B cell (primary cell): ENCODE results near the gene LSP1. TPM values are rescaled to one million over a fixed set of nuclear protein-coding genes. Genes with fewer than 3 reads are reported as not detected.

Experiments used
- ATAC-seq: fragments of 200-7000 bp; cut with Tn5 transposase; one replicate; pipeline ENCODE4 v1.10.0; 2021; ENCODE audit warnings: low read depth, mild to moderate bottlenecking, moderate number of reproducible peaks, moderate library complexity
- CTCF ChIA-PET: fragments of 350-600 bp; sonication (Branson Sonifier 250); formaldehyde crosslinking; loops from one replicate; lab custom pipeline; 2021; ENCODE audit warnings: antibody characterized with exemption, inconsistent platforms; lab: Charles Lee
- POLR2A ChIA-PET: fragments of 350-600 bp; sonication (Branson Sonifier 250); formaldehyde crosslinking; loops from one replicate; lab custom pipeline; 2021; ENCODE audit warnings: antibody characterized with exemption; lab: Charles Lee
- DNase-seq: peaks from one replicate; pipeline ENCODE4 v3.0.0; 2013
- H2AFZ ChIP-seq: 2 replicates; pipeline ENCODE4 v1.6.1; 2012; ENCODE audit warnings: mild to moderate bottlenecking, low read depth, low read length; ENCODE audit not compliant: insufficient read depth, poor library complexity, severe bottlenecking
- H3K27ac ChIP-seq, 2 donors: 1 replicate in 1 of 2; 2 replicates in 1 of 2; pipeline ENCODE4 v1.5.1; 2012 to 2013; ENCODE audit warnings: low read length in 2 of 2, mild to moderate bottlenecking in 2 of 2, moderate library complexity in 1 of 2
- H3K27me3 ChIP-seq, 4 experiments: fragments of 200-600 bp in 1 of 4; sonication (generic) in 1 of 4; replicated peaks in 1 of 4; 1 replicate in 2 of 4; 2 replicates in 2 of 4; pipeline versions ENCODE4 v1.6.1 to v1.7.0; 2013 to 2016; ENCODE audit warnings: low read length in 3 of 4, mild to moderate bottlenecking in 2 of 4, mixed read lengths in 1 of 4, moderate library complexity in 1 of 4; ENCODE audit not compliant: insufficient read depth in 4 of 4, control insufficient read depth in 3 of 4; ENCODE audit errors: control extremely low read depth in 1 of 4
- H3K36me3 ChIP-seq, 2 experiments: replicated peaks in 1 of 2; 1 replicate in 1 of 2; 2 replicates in 1 of 2; pipeline versions ENCODE4 v1.6.1 to v1.7.1; 2013; ENCODE audit warnings: low read length in 1 of 2; ENCODE audit not compliant: insufficient read depth in 2 of 2, control insufficient read depth in 1 of 2; ENCODE audit errors: control extremely low read depth in 1 of 2, extremely low read depth in 1 of 2
- H3K4me1 ChIP-seq, 2 donors: fragments of 200-600 bp in 1 of 2; sonication (generic) in 1 of 2; 1 replicate in 1 of 2; 2 replicates in 1 of 2; pipeline versions ENCODE4 v1.5.1 to v1.6.1; 2013 to 2017; ENCODE audit warnings: low read length in 2 of 2; ENCODE audit not compliant: control insufficient read depth in 2 of 2, insufficient read depth in 2 of 2
- H3K4me2 ChIP-seq: replicated peaks from 2 replicates; pipeline ENCODE3; 2012; ENCODE audit warnings: mild to moderate bottlenecking, low read depth, low read length; ENCODE audit not compliant: poor library complexity, severe bottlenecking
- H3K4me3 ChIP-seq, 5 experiments: fragments of 200-600 bp in 1 of 5; sonication (generic) in 1 of 5; 1 replicate in 3 of 5; 2 replicates in 2 of 5; pipeline versions ENCODE4 v1.5.1 to v1.7.0; 2011 to 2016; ENCODE audit warnings: low read length in 4 of 5, mild to moderate bottlenecking in 4 of 5, low read depth in 2 of 5, control low read depth in 1 of 5, moderate library complexity in 1 of 5; ENCODE audit not compliant: insufficient read depth in 1 of 5; ENCODE audit errors: control extremely low read depth in 1 of 5, extremely low read depth in 1 of 5
- H3K79me2 ChIP-seq: fragments of 200-600 bp; sonication (generic); one replicate; pipeline ENCODE4 v1.6.0; 2016; ENCODE audit warnings: low read length; ENCODE audit not compliant: control insufficient read depth, insufficient read depth
- H3K9ac ChIP-seq: fragments of 200-600 bp; sonication (generic); 2 replicates; pipeline ENCODE4 v1.6.1; 2017; ENCODE audit warnings: mild to moderate bottlenecking, low read length, moderate library complexity
- H3K9me3 ChIP-seq, 3 donors: one replicate each; pipeline versions ENCODE4 v1.6.1 to v1.7.1; 2013; ENCODE audit warnings: low read length in 2 of 3; ENCODE audit not compliant: control insufficient read depth in 2 of 3, insufficient read depth in 1 of 3; ENCODE audit errors: control extremely low read depth in 1 of 3
- H4K20me1 ChIP-seq: 2 replicates; pipeline ENCODE4 v1.6.0; 2012; ENCODE audit warnings: mild to moderate bottlenecking, low read length; ENCODE audit not compliant: insufficient read depth, control insufficient read depth, poor library complexity, severe bottlenecking
- H3K27ac Mint-ChIP-seq: one replicate; pipeline ENCODE4 v1.8.0; 2021; ENCODE audit warnings: mixed read lengths
- H3K27me3 Mint-ChIP-seq: one replicate; pipeline ENCODE4 v1.8.0; 2021; ENCODE audit warnings: mixed read lengths
- H3K4me1 Mint-ChIP-seq: one replicate; pipeline ENCODE4 v1.8.0; 2021; ENCODE audit warnings: mixed read lengths
- H3K4me3 Mint-ChIP-seq: one replicate; pipeline ENCODE4 v1.8.0; 2021; ENCODE audit warnings: mixed read lengths
- H3K9me3 Mint-ChIP-seq: one replicate; pipeline ENCODE4 v1.8.0; 2022; ENCODE audit warnings: mixed read lengths; ENCODE audit not compliant: insufficient read depth
- CTCF ChIP-seq: fragments of 200-600 bp; IDR thresholded peaks from one replicate; pipeline ENCODE4 v1.8.0; 2022; ENCODE audit warnings: antibody characterized with exemption, mild to moderate bottlenecking
- EZH2 ChIP-seq: IDR thresholded peaks from 2 replicates; pipeline ENCODE4 v1.6.1; 2012; ENCODE audit warnings: borderline replicate concordance, low read depth, mild to moderate bottlenecking, moderate library complexity, low read length; ENCODE audit not compliant: insufficient read depth, poor library complexity, severe bottlenecking
- WGBS: methylation state at CpG from one replicate; pipeline ENCODE4 v1.1.5; 2013; ENCODE audit warnings: missing lambda C conversion rate; ENCODE audit not compliant: insufficient coverage; 5-methylcytosine and 5-hydroxymethylcytosine counted together
- intact Hi-C: fragments of 100-400 bp; cut with micrococcal nuclease; formaldehyde crosslinking; loops from one replicate; pipeline ENCODE4 v1.10.0; 2022
- polyA plus RNA-seq: library from polyadenylated mRNA; depleted of rRNA; stranded (reverse); fragments of >200 nt; gene quantifications from 2 replicates; pipeline ENCODE4 v1.2.3, GENCODE V29; 2012
- total RNA-seq, 2 donors: library from RNA; stranded (reverse); fragments of 120-200 nt in 1 of 2; gene quantifications; 1 replicate in 1 of 2; 2 replicates in 1 of 2; pipeline versions ENCODE4 v1.2.3 to v1.2.4, GENCODE V29; 2013 to 2022

LSP1 gene
- total and polyA plus RNA-seq, 2 donors (not counting 1 experiment from before 2014, with no cell fraction given): 249 to 446 TPM

- Histone ChIP-seq H3K36me3 (peaks cover 0 to 4% of the 10 kb centered on the region in 2 experiments), H3K27ac (peak overlapping the region; percentile 79 to 83), H4K20me1 (no peaks in the 10 kb centered on the region), H3K9ac (peak overlapping the region; percentile 55), H3K4me3 (peak overlapping the region in 4 of 5 experiments; percentile 12 to 57 (median 44)), H2AFZ (peak overlapping the region; percentile 27), H3K27me3 (peaks cover 0 to 5% (median 0%) of the 10 kb centered on the region in 4 experiments), H3K4me2 (peak overlapping the region; percentile 78), H3K9me3 (no peaks in the 10 kb centered on the region), H3K4me1 (peaks cover 50 to 55% of the 10 kb centered on the region in 2 donors), H3K79me2 (peaks cover 37% of the 10 kb centered on the region)
- peak overlapping the region; percentile 92 for H3K27ac Mint-ChIP-seq
- DNase-seq (peak; percentile 21), ATAC-seq (no peak)
- 0% methylated on average over 1 of the region's 12 CpGs for WGBS
- peaks cover 41% of the 10 kb centered on the region for H3K4me1 Mint-ChIP-seq
- H3K4me3 Mint-ChIP-seq: peak overlapping the region; percentile 79
- no peaks in the 10 kb centered on the region for H3K9me3 Mint-ChIP-seq
- intact Hi-C loops: no loop called here
- TF ChIP-seq EZH2 (no peak), CTCF (no peak)
- no peaks in the 10 kb centered on the region for H3K27me3 Mint-ChIP-seq
- ChIA-PET POLR2A (interaction anchor here (0.6 to 2.1 kb wide), 6 partner anchors 8 to 290 kb away, joined by 3 to 18 read pairs (median 8); partner anchors contain the start of gene LSP1), CTCF (interaction anchor here (0.6 to 4.0 kb wide), 10 partner anchors 9 to 313 kb away, joined by 3 to 30 read pairs (median 8); partner anchors contain the start of gene LSP1)
Observed at GRCh38 chr11:1839204-1839923, 13.5 kb upstream of the LSP1 start.
